GM12874 (cell line): Measurements from ENCODE around the gene C19orf12.

Experiments
- TF ChIP-seq, protein P1 (sequence below): IDR thresholded peaks from 2 replicates; pipeline ENCODE4 v1.5.1; 2011; ENCODE audit warnings: low read depth, mild to moderate bottlenecking, control low read depth, low read length, moderate library complexity; ENCODE audit not compliant: insufficient read depth

The C19orf12 gene

DNA sequence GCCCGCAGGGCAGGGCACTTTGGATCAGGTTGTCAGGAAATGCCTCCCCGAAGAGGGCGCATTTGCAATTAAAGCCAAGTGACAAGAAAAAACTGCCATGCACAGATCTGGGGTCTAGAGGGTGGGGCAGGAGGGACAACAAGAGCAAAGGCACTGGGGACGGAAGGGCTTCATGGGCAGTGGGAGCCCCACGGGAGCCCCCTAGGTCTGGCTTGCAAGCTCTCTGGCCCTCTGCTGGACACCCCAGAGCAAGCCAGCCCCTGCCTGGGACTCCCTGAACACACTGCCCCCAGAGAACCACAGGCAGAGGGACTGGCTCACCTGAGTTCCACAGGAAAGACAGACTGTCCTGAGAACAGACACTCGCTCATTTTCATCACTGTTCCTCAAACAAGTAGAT, 30.2 kb upstream of the C19orf12 start:
- TF ChIP-seq, protein P1, sequence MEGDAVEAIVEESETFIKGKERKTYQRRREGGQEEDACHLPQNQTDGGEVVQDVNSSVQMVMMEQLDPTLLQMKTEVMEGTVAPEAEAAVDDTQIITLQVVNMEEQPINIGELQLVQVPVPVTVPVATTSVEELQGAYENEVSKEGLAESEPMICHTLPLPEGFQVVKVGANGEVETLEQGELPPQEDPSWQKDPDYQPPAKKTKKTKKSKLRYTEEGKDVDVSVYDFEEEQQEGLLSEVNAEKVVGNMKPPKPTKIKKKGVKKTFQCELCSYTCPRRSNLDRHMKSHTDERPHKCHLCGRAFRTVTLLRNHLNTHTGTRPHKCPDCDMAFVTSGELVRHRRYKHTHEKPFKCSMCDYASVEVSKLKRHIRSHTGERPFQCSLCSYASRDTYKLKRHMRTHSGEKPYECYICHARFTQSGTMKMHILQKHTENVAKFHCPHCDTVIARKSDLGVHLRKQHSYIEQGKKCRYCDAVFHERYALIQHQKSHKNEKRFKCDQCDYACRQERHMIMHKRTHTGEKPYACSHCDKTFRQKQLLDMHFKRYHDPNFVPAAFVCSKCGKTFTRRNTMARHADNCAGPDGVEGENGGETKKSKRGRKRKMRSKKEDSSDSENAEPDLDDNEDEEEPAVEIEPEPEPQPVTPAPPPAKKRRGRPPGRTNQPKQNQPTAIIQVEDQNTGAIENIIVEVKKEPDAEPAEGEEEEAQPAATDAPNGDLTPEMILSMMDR = peak; percentile 28

DNA sequence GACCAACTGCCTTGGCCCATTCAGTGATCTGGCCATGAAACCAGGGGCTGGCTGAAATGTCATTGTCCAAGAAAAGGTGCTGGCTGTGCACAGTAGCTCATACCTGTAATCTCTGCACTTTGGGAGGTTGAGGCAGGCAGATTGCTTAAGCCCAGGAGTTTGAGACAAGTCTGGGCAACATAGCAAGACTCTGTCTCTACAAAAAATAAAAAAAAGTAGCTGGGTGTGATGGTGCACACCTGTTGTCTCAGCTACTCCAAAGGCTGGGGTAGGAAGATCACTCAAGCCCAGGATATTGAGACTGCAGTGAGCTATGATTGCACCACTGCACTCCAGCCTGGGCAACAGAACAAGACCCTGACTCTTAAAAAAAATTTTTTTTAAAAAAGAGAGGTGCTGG, 28.6 kb upstream of the C19orf12 start:
- TF ChIP-seq, protein P1 = no peak

DNA sequence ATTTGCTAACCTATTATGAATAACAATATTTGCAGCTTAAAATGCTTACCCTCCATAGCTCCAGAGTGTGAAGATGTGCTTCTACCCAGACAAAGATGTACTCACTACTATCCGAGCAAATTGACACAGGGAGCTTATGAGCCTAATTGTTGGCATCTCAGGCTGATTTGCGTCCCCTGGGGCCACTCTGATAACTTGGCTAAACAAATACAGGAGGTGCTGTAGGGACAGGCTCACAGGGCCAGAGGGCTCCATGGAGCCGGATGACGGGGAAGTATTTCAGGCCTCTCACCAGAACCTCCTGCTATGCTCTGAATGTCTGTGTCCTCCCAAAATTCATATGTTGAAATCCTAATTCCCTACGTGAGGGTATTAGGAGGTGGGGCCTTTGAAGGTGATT, 26.7 kb upstream of the C19orf12 start:
- TF ChIP-seq, protein P1 = no peak

DNA sequence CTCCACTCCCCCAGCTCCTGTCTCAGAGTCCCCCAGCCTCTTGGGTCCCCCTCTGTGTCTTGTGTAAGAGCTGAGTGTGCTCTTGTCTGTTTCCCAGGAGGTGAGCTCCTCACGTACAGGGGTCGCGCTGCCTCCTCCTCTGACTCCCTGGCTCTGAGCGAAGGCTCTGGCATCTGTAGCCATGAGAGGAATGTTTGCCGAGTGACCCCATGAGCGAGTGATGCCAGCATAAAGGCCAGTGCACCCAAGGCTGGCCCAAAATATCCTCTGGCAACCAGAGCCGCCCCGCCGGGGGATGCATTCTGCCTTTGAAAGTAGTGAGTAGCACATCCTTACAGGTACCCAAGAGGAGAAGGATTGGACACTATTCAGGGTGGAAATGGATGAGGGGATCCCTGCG, 26.2 kb upstream of the C19orf12 start:
- TF ChIP-seq, protein P1 = no peak

DNA sequence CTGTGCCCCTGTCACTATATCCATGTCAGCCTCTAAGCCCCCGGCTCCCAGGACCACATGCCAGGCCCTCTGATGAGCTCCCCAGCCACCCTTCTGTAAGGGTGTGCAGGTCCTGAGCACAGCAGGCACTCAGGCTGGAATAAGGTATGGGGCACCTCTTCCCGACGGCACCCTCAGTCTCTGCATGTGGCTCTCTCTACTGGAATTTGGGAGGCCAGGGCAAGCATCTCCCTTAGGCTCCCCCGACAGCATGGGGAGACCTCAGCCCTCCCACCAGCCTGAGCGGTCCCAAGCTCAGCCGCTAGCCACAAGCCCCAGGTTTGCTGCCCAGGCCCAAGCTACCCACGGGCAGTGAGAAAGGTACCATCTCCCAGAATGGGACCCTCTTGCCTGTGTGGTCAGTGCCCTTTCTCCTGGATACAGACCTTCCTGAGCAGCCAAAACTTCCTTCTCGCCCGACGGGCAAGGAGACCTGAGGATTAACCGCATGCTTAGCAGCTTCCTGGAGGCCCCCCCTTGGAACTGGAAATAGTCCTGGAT, 22.5 kb upstream of the C19orf12 start:
- TF ChIP-seq, protein P1 = no peak

DNA sequence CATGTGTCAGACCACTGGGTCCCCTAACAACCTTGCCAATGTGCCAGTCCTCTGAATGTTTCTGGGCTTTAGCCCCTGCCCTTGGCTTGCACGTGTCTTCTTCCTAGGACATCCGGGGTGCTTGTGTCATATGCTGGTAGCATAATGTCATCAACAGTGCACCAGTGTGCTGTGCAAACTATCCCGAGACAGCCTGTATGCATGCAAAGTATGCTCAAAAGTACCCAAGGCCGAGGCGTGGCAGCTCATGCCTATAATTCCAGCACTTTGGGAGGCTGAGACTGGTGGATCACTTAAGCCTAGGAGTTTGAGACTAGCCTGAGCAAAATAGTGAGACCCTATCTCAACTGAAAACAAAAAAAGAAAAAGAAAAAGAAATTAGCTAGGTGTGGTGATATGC, 20.8 kb upstream of the C19orf12 start:
- TF ChIP-seq, protein P1 = no peak

DNA sequence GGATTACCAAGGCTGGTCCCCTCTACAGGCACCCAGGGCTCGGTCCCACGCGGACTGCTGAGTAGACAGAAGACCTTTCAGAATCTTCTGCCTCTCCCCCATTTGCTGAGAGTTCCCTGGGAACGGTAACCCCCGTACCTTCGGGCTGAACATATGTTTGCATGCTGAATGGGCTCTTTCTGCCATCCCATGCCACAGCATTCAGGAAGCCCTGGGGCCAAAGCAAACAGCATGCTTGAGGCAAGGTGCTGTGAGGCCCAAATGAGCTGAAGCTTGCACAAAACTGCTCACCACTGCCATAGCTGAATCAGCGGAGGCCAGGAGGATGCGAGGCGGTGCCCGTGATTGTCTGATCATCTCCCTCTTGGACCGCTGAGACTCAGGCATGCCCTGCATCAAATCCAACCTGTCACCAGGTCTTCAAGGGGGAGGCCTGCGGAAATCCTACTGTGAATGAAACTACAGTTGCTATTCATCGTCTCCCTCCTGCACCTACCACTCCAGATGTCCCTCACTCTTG, 16.3 kb upstream of the C19orf12 start:
- TF ChIP-seq, protein P1 = no peak
